MM.1S (cell line): Measurements from ENCODE around the gene EHF.

Experiments
- CTCF ChIP-seq: fragments of 300-600 bp; sonication (generic); IDR thresholded peaks from 2 replicates; pipeline ENCODE4 v1.5.1; 2016; ENCODE audit warnings: antibody characterized with exemption, low read length, mixed read lengths
- EZH2 ChIP-seq: fragments of 300-600 bp; sonication (generic); optimal IDR thresholded peaks from 2 replicates; pipeline ENCODE3; 2017; ENCODE audit warnings: low read depth, mild to moderate bottlenecking, antibody characterized with exemption, low read length, mixed read lengths

- TF ChIP-seq CTCF (no peak), EZH2 (no peak)
Observed at GRCh38 chr11:34610324-34611041, 10.4 kb upstream of the EHF start.
